Epithelial cell of esophagus (primary cell): ENCODE measurements around the gene TMEM18.

Experiments used
- DNase-seq: peaks from one replicate; pipeline ENCODE4 v3.0.0; 2010; ENCODE audit warnings: low read depth
- H3K4me3 ChIP-seq: 2 replicates; pipeline ENCODE4 v1.5.1; 2011; ENCODE audit warnings: mild to moderate bottlenecking, low read length, control low read depth
- CTCF ChIP-seq: IDR thresholded peaks from 2 replicates; pipeline ENCODE4 v1.5.1; 2011; ENCODE audit warnings: low read depth, mild to moderate bottlenecking, low read length, control low read depth, inconsistent platforms; ENCODE audit not compliant: insufficient read depth; ENCODE audit errors: missing control alignments

Gene TMEM18

DNA sequence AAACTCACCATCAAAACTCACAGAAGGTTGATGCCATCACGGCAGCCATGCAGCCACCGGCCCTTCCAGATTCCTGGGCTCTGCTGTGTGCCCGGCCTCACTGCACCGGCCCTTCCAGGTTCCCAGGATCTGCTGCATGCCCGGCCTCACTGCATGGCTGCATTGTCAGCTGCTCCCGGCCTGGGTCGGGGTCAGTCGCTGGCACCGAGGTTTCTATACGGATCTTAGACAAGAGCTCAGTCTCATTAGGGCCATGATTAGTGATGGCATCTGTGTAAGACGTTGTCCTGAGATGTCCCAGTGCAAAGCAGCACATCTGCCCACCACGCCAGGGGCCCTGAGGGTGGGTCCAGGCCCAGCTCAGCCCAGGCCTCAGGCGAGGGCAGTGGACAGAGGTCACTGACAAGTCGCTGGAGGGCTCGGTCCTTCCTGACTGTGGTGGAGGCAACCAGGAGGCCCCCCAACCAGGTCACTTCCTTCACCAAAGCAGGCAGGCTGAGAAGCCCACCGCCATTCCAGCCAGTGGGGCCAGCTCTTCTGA is 29.4 kb downstream of the TMEM18 start:
- no peak for DNase-seq
- no peak for TF ChIP-seq CTCF
- no peak overlapping the region for H3K4me3 ChIP-seq

GRCh38 chr2:647003-647560 is 30.1 kb downstream of the TMEM18 start:
- no peak for DNase-seq
- TF ChIP-seq CTCF, result no peak
- no peak overlapping the region for H3K4me3 ChIP-seq

DNA sequence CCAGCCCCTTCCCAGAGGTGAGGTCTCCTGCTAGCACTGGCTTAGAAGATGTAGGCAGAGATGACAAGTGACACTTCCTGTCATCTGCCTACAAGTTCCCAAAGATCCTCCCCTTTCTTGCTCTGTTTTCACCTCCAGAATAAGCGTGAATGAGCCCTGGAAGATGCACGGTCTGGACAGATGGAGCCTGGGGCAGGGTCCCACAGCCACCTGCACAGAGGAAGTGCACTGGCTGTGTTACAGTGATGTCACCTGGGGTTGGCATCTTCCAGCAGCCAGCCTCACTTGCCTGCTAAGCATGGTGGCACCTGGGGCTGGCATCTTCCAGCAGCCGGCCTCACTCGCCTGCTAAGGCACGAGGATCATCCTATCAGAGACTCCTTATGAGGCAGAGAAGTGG is 32.3 kb downstream of the TMEM18 start:
- no peak for TF ChIP-seq CTCF
- DNase-seq, result no peak
- H3K4me3 ChIP-seq, result no peak overlapping the region

- no peak for DNase-seq
- no peak overlapping the region for H3K4me3 ChIP-seq
- no peak for TF ChIP-seq CTCF
Measured at GRCh38 chr2:643761-644160, 33.4 kb downstream of the TMEM18 start.

- no peak for DNase-seq
- no peak overlapping the region for H3K4me3 ChIP-seq
- no peak for TF ChIP-seq CTCF
Measured at GRCh38 chr2:643334-643733, 33.9 kb downstream of the TMEM18 start.

GRCh38 chr2:641872-642815 is 35.1 kb downstream of the TMEM18 start:
- DNase-seq, result no peak
- no peak overlapping the region for H3K4me3 ChIP-seq
- no peak for TF ChIP-seq CTCF
